Limb (tissue), 2 donors: Measurements from ENCODE around the gene RNF38.
"Not testable (repeated sequence)": the region's sequence is repeated elsewhere in the genome, so short reads cannot be mapped to it uniquely, and the experiment has no call there.

ENCODE experiments used
- DNase-seq, 2 donors: peaks; one replicate each; pipeline ENCODE4 v3.0.0-alpha.2; 2016; ENCODE audit errors: extremely low spot score in 2 of 2

The RNF38 gene

DNA sequence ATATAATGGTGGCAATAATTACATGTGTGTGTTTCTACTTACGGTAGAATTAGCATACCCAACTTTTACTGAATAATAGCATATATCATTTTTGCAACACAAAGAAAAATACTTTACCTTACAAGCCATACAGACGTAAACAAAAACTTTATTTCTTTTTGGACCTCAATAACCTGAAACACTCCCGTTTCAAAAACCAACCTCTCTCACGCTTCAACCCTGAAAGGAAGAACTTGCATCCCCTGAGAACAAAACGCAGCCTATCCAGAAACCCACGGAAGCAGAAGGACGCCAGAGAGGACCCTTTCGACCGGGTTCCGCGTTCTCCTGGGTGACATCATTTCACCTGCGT is at the start of gene RNF38:
Gene RNF38, minus strand, starts transcription at position 290 of the 352 bp plus-strand sequence. Its CDS starts 161 bp downstream, at position 129.
- no peak for DNase-seq

DNA sequence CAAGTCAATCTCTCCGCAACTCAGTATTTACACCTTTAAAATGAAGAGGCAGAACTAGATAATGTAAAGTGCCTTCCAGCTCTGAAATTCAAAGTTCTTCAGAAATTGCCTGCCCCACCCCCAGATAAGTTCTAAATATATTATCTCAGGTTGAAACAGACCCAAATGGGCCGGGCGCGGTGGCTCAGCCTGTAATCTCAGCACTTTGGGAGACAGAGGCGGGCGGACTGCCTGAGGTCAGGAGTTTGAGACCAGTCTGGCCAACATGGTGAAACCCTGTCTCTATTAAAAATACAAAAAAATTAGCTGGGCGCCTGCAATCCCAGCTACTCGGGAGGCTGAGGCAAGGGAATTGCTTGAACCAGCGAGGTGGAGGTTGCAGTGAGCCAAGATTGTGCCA is 48.5 kb upstream of the RNF38 start:
- DNase-seq: not testable (repeated sequence)

DNA sequence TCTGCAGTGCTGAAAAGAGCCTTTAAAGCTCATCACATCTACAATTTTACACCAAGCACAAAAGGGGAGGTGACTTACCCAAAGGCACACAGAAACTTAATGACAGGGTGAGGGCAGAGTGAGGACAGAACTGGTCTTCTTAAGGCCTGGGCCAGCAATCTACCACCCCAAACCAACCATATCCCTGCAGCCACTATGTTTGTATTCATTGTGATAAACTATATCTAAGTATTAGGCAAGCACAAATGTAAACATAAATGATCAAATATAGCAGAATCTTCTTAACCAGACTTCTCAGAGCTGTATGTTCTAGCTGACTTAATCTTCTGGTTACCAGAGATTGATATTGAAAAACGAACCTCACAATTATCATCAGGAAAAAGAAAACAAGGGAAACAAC is 47.9 kb upstream of the RNF38 start:
- DNase-seq: no peak

DNA sequence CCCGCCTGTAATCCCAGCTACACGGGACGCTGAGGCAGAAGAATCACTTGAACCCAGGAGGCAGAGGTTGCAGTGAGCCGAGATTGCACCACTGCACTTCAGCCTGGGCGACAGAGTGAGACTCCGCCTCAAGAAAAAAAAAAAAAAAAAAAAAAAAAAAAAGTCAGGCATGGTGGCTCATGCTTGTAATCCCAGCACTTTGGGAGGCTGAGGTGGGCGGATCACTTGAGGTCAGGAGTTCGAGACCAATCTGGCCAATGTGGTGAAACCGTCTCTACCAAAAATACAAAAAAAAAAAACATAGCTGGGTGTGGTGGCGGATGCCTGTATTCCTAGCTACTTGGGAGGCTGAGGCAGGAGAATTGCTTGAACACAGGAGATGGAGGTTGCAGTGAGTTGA is 46.6 kb upstream of the RNF38 start:
- not testable (repeated sequence) for DNase-seq

DNA sequence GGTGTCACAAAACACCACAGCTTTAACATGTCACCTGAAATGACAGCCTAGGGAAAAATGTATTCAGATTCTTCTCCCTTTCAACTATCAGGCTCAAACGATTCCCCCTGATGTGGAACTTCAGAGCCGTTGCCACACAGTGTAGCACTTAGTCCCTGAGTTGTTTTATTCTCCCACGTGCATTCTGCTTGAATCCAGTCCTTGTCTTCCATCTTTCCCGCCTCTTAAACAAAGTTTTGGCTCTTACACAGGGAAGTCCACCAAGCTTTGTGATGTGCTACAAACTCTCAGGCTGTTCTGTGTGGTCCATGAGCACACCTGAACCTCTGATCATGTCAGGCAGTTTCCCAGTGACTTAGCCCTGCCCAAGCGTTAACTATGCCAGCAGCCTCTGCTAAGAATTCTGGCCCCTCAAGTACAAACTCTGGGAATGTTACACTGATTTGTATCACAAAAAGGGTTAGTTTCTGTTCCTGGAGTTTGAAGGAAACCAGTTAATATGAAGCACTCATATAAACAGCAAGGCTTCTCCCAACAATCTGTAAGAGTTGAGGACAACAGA is 45.8 kb upstream of the RNF38 start:
- no peak for DNase-seq

DNA sequence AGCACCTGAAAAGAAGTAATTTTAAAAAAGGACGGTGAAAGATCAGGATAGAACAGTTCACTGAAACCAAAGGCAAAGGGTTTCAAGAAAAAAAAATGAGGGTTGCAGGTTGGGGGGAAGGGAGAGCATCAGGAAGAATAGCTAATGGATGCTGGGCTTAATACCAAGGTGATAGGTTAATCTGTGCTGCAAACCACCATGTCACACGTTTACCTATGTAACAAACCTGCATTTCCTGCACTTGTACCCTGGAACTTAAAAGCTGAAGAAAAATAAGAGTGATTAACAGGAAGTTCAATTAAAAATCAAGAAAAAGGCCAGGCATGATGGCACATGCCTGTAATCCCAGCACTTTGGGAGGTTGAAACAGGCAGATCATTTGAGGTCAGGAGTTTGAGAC is 44.1 kb upstream of the RNF38 start:
- DNase-seq: no peak

DNA sequence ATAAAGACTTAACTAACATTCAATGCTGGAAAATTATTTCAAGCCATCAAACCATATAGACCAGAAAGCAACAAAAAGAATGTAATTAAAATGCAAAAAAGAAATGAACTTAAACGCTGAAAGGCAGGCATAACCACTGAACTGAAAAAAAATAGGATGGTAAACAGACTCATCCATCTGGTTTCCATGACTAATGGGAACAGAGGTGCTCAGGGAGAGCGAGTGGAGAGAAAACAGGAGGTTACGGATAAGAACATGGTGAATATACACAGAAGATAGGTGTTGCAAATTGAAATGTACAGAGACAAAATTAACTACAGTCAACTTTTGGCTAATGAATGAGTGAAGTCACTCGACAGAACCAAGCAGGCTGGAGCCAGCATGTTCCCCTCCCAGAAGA is 43.5 kb upstream of the RNF38 start:
- no peak for DNase-seq

DNA sequence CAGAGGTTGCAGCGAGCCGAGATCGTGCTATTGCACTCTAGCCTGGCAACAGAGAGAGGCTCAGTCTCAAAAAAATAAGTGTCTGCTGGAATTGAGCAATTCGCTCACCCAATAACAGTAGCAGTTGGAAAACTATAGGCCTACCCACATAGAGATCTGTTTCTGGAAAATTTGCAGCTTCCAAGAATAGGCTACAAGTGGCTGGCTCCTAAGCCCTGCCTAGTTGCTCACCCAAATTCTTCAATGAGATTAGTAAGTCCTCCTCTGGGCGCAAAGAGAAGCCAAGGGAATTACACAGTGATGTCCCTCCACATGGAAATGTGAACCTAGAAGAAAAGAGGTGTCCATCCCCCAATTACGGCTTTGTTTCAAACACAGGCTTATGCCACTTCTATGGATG is 42.6 kb upstream of the RNF38 start:
- DNase-seq: no peak

DNA sequence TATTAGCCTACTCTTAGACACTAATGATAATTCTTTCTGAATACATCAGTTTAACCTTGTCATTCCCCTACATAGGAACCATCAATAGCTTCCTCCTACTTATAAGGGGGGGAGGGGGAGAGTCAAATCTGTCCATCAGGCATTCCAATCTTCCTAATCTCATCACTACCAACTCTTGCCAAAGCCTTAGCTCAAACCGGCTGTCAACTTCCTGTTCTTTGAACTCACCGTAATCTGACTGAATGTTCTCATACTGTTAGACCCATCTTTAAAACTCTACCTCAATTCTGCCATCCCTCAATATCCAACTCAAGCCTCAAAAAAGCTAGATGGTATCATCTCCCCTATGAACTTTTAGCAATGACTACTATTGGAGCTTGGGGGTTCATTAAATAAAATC is 41.9 kb upstream of the RNF38 start:
- DNase-seq: no peak

DNA sequence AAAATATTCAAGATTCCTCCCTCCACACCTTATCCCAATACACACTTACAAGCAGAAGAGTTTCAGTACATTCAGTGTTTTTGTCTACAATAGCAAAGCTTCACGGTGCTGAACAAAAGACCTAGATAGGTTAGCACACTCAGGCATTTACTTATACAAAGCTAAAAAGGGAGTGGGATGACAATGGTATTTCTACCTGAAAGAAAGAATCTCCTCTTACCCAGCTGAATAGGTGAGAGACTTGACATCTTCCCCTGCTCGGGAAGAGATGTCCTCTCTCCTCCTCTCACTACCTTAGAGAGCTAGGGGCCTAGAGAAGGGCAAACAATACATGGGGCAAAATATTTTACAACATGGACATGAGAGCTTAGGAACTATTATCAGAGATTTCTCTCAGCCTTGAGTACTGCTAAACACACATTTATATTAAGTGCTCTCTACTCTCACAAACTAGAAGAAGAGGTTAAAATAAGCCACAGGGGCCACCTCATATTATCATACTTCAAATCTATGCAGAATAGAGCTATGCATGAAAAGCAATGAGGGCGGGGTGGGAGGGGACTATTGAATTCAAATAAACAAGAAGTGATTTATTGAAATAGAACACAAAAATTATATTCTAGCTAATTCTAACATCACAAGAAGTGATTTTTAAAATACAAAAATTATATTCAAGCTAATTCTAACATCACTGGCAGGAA is 38.6 kb upstream of the RNF38 start:
- no peak for DNase-seq

DNA sequence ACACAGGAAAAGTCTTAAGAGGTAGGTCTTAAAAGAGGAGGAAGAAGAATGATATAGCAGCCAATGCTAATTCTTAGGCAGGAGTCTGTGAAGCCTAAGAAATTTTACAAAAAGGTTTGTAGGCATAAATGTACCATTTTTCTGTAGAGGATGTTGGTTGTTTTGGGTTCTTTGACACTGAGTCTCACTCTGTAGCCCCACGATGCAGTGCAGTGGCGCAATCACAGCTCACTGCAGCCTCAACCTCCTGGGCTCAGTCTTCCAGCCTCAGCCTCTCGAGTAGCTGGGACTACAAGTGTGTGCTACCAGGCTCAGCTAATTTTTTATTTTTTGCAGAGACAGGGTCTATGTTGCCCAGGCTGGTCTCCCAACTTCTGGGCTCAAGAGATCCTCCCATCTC is 37.7 kb upstream of the RNF38 start:
- no peak for DNase-seq

DNA sequence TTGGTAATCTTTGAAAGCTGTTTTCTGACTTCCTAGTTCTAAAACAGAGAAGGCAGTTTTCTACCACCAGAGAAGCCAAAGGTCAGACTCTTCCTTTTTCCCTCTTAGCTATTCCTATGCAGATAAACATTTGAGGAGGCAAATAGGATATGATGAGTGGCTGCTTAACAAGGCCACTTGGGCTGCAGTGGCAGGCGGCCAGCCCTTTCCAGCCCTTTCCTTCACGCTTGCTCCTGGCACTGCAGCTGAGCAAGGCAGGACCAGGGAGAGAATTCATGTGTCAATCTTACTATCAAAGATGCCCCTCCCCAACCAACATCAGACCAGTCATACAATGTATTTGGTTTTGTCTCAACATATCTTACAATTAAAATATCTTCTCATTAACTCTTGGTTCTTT is 36.8 kb upstream of the RNF38 start:
- DNase-seq: no peak

DNA sequence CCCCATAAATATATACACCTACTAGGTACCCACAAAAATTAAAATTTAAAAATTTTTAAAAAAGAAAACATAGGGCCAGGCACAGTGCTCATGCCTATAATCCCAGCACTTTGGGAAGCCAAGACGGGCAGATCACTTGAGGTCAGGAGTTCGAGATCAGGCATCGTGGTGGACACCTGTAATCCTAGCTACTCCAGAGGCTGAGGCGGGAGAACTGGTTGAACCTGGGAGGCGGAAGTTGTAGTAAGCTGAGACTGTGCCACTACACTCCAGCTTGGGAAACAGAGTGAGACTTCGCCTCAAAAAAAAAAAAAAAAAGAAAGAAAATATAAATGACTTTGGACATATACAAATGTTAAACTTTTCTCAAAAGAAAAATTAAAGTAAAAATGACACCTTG is 33.3 kb upstream of the RNF38 start:
- DNase-seq: no peak

DNA sequence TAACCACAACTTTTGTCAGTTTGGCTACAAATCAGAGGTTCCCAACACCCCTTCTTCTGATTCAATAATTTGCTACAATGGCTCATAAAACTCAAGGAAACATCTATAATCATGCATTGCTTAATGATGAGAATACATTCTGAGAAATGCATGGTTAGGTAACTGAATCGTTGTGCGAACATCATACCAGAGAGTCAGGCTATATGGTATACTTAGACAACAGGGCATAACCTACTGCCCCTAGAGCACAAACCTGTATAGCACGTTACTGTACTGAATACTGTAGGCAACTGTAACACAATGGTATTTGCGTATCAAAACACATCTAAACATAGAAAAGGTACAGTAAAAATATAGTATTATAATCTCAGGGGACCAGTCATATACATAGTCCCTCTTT is 31.0 kb upstream of the RNF38 start:
- DNase-seq: no peak

DNA sequence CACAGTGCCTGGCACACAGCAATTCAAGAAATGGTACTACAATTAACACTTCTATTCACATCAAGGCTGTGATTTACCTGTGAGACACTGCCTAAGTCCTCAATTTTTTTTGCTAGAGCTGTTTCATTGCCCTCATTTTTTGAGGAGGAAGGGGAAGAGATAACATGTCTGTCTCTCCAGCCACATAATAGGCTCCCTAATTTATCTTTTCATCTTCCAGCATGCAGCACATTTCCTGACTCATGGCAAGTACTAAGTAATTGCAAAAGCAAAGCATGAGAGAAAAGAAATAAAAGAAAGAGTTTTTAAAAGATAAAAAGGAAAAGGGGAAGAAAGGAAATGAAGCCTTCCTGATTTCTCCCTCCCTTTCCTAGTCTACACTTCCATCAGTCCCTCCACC is 26.9 kb upstream of the RNF38 start:
- no peak for DNase-seq

DNA sequence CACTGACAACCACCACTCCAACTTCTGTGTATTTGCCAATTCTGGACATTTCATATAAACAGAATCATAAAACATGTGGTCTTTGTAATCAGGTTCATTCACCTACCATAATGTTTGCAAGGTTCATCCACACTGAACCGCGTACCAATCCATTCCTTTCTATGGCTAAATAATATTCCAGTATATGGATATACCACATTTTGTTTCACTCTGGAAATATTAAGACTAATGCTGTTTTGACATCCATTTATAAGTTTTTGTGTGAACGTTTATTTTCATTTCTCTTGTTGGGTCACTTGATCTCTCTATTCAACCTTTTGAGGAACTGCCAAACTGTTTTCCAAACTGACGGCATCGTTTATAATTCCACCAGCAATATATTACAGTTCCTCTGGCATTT is 26.3 kb upstream of the RNF38 start:
- DNase-seq: no peak

DNA sequence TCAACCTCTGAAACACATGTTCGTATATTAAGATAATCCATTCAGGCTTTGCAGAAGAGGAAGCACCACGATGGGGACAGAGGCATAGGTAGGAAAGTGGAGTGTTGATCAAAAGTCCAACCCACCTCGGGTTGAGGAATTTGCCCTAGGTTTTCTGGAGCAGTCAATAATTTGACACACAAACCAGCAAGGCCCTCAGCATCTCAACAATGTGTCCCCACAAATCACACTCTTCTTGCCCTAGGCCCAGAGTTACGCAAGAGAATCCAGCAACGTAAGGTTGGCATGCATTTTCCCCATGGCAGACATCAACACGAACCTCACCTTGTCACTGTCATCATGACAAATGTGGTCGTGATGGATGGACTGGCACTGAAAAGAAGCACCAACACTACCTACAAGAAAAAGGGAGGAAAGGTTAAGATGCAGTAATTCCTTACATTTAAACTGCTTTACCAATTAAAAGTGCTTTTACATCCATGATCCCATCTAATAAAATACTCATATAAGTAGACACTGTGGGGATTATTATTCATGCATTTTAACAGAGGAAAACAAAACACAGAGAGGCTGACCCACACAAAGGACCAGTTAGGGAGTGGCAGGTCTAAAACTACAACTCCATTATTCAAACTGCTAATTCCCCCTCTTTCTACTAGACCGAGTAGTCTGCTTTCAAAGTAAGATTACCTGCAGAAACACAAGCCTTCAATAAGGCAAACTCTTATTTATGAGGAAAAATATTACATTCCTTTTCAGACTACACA is 24.4 kb upstream of the RNF38 start:
- DNase-seq: no peak

DNA sequence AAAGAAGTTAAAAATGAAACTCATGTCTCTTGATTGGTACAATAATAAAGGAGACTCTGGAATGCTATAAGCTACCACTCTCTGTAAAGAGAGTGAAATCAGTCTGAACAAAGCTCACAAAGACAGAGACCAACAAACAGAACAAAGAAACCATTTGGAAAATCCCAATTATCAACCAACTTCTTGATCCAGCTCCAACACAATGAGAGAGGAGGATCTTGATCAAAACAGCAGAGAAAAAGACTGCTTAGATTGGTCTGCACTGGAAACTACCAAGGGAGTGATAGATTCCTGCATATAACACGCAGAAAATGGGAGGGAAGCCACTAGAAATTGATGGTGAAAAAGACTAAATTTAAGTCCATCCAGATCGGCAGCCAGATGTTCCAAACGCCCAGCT is 23.1 kb upstream of the RNF38 start:
- DNase-seq: no peak

DNA sequence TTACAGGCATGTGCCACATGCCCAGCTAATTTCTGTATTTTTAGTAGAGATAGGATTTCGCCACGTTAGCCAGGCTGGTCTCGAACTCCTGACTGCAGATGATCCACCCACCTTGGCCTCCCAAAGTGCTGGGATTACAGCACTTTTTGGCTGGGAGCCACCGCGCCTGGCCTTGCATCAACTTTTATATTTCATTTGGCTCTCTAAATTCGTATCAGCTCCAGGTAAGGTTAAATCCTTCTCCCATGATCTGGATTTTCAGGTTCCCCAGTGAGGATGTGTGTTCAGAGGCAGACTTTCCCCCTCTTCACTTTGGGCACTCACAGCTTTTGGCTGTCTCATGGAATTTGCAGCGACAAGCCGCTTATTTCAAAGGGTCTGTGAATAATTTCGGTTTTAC is 16.8 kb upstream of the RNF38 start:
- no peak for DNase-seq

DNA sequence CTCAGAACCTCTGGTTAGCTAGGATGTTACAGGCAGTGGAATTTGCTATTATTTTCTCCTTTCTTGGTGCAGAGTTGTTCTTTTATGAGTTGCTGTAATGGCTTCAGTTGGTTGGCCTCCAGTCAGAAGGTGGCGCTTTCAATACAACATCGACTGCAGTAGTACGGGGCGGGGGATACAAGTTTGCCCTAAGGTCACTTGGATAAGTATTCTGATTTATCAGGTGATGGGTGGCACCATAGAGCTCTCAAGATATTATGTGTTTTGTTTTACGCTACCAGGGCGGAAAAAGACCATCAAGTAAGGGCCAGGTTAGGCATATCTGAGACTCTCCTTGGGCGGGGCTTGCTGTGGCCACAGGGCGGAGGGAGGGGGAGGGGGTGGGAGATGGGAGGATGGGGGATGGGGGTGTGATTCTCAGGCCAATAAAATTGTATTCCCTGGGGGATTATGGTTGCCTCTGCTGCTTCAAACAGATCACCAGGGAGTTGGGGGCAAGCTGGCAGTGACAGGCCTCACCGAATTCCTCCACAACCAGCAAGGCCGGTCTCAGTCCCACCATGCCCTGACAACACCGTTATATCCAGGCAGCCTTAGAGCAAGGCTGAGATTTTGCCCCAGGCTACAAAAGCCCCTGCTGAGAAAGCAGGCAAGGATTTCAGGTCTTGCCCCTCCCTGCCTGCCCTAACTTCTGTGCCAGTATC is 15.9 kb upstream of the RNF38 start:
- DNase-seq: no peak

DNA sequence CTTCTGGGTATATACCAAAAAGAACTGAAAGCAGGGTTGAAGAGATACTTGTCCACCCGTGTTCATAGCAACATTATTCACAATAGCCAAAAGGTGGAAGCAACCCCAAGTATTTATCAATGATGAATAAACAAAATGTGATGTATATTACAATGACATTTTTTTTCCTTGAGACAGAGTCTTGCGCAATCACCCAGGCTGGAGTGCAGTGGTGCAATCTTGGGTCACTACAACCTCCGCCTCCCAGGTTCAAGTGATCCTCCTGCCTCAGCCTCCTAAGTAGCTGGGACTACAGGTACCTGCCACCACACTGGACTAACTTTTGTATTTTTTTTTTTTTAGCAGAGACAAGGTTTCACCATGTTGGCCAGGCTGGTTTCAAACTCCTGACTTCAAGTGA is 11.3 kb upstream of the RNF38 start:
- not testable (repeated sequence) for DNase-seq

DNA sequence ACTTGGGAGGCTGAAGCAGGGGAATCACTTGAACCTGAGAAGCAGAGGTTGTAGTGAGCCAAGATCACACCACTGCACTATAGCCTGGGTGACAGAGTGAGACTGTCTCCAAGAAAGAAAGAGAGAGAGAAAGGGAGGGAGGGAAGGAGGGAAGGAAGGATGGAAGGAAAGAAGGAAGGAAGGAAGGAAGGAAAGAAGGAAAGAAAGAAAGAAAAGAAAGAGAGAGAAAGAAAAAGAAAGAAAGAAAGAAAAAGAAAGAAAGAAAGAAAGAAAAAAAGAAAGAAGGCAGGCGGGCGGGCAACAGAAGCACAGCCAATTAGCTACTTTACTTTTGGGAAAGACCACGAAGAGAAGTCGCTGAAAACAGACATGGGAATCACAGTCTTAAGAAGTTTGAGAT is 9.0 kb upstream of the RNF38 start:
- not testable (repeated sequence) for DNase-seq
